Stimulated activated CD4-positive, alpha-beta T cell treated with anti-CD3 and anti-CD28 coated beads, Interleukin-12 subunit alpha, Interleukin-12 subunit beta, amount 100 ng/mL, for 4 hours (primary cell): Measurements from ENCODE around the gene MTERF4.

Experiments
- DNase-seq: peaks from one replicate; pipeline ENCODE4 v3.0.0-alpha.2; 2020

The MTERF4 gene

GRCh38 chr2:241048149-241048948, 53.7 kb downstream of the MTERF4 start:
- DNase-seq = no peak

- no peak for DNase-seq
Observed at GRCh38 chr2:241047253-241048010, 54.7 kb downstream of the MTERF4 start.
